ENCODE data around the gene NEDD4L.
"Not testable (repeated sequence)": the region's sequence is repeated elsewhere in the genome, so short reads cannot be mapped to it uniquely, and the experiment has no call there.

Gene NEDD4L

DNA sequence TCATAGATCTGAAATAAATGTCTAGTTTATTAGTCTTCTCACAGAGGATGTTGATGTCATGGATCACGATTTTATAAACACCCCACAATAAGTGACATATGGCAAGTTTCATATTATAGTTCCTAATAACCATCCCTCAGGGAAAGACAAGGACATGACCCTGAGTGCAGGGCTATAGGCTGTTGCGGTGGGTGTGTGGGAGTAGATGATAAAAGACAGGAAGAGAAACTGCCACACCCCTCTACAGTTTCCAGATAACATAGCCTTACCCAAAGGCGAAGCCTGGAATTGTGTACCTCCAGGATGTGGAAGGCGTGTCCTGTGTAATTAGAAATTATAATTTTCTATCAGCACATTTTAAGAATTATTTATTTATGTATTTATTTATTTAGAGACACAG is 2.4 kb upstream of the NEDD4L start:
- Histone ChIP-seq H3K36me3 (ENCODE audit: insufficient read depth, low read length) (no peaks in the 10 kb centered on the region), H3K9ac (ENCODE audit: low read depth, low read length) (no peak overlapping the region), H3K9me3 (ENCODE audit: control insufficient read depth, insufficient read depth, low read length) (no peaks in the 10 kb centered on the region), H3K4me1 (ENCODE audit: insufficient read depth, low read length) (peaks cover 4% of the 10 kb centered on the region)

DNA sequence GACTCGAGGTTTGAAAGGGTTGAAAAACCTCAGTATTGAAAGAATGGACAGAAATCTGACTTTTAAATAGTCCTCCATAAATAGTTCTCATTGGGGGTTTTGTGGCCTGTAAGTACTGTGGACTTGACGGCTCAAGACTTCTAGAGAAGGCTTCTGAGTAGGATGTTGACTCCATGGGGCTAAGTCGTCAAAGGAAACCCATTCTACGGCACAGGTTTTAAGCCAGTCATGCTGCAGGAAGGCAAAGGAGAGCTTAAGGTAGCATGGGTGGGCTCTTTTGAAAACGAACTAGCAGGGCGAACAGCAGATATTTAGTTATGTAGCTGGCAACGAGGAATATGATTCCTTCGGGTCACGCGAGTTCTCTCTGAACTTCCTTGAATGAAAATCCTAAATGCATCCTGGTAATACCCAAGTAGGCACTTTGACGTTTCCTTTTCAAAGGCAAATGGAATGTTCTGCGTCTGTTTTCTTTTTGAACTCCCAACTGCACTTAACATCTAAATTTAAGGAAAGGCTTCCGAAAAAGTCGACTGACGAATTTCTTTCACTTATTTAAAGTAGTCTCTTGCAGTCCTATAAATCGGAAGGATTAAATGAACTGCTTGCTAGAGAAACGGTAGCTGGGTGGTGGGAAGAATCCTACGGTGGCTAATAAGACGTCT is 1.1 kb upstream of the NEDD4L start:
- Histone ChIP-seq H3K9ac (ENCODE audit: low read depth, low read length) (peak overlapping the region; percentile 87; the same call in 1 of the 2 replicates), H3K4me1 (ENCODE audit: insufficient read depth, low read length) (peaks cover 14% of the 10 kb centered on the region), H3K36me3 (ENCODE audit: insufficient read depth, low read length) (no peaks in the 10 kb centered on the region), H3K9me3 (ENCODE audit: control insufficient read depth, insufficient read depth, low read length) (no peaks in the 10 kb centered on the region)

DNA sequence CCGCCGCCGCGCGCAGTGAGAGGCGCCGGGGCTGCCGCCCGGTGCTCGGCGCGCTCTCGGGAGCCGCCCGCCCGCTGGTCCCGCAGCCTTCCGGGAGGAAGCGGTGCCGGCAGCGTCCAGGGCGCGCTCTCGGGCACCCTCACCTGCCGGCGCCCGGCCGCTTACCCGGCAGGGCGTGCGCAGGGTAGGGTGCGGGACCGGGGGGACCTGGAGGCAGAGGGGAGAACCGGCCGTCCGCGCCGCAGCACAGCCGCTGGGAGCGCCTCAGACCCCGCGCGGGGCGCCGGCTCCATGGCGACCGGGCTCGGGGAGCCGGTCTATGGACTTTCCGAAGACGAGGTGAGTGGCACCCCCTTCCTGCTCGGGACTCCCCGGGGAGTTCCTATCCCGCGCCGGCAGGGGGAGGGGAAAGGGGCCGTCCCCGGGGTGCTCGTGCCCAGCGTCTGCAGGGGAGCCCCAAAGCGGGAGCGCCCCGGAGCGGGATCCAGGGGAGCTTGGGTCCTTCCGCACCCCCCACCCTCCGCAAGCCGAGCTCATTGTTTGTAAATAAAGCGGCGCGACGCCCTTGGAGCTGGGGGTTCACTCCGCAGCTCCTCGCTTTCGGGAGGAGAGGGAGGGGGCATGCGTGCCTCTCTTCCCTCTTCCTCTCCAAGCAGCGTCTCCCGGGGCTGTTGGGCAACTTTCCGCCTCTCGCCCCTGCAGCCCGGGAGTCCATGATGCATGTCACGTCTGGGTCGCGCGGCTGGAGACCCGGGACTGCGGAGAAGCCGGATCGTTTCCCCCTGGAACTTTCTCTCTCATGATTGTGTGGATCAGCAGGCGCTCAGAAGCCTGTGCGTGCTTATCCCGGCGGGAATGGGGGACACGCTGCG is 580 bp downstream of the NEDD4L start:
- Histone ChIP-seq H3K4me1 (ENCODE audit: insufficient read depth, low read length) (peaks cover 14% of the 10 kb centered on the region), H3K9me3 (ENCODE audit: control insufficient read depth, insufficient read depth, low read length) (no peaks in the 10 kb centered on the region), H3K36me3 (ENCODE audit: insufficient read depth, low read length) (no peaks in the 10 kb centered on the region), H3K9ac (ENCODE audit: low read depth, low read length) (peak overlapping the region; percentile 87)

DNA sequence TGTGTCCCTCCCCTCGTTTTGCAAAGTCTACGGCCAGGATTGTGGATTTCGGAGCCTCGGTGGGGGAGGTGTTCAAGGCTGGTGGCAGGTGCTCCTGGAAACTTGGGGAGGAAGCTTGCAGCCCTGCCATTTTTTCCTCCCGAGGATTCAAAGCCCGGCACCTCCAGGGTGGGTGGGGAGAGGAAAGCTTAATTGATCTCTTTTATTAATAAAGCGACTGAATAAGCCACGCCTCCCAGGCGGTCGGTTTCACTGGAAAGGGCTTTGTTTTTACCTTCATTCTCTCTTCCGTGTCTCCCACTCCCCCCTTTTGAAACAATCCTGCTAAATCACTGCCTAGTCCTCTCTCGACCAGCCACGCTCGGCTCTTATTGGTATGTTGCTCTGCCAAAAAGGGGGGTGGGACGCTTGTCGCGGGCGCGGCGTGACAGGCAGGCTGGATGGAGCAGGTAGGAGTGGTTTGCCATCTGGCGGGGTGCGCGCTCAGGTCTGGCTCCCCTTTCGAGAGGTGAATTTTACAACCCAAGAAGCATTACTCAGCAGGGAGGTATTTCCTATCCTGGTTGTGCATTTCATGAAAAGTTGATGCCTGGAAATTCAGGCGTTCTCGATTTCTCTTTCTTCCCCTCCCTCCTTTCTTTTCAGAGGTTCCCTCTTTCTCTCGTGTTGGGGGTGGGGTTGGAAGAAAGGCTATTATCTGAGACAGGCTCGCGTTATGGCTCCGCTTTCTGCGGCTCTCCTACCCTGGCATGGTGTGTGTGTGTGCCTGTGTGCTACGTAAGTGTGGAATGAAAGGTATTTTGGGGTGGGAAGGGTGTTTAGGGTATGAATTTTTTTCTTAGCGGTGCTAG is 1.4 kb downstream of the NEDD4L start:
- peaks cover 14% of the 10 kb centered on the region for H3K4me1 ChIP-seq (ENCODE audit: insufficient read depth, low read length)
- H3K36me3 ChIP-seq (ENCODE audit: insufficient read depth, low read length) = no peaks in the 10 kb centered on the region
- peak overlapping the region; percentile 87 for H3K9ac ChIP-seq (ENCODE audit: low read depth, low read length)
- H3K9me3 ChIP-seq (ENCODE audit: control insufficient read depth, insufficient read depth, low read length) = no peaks in the 10 kb centered on the region

DNA sequence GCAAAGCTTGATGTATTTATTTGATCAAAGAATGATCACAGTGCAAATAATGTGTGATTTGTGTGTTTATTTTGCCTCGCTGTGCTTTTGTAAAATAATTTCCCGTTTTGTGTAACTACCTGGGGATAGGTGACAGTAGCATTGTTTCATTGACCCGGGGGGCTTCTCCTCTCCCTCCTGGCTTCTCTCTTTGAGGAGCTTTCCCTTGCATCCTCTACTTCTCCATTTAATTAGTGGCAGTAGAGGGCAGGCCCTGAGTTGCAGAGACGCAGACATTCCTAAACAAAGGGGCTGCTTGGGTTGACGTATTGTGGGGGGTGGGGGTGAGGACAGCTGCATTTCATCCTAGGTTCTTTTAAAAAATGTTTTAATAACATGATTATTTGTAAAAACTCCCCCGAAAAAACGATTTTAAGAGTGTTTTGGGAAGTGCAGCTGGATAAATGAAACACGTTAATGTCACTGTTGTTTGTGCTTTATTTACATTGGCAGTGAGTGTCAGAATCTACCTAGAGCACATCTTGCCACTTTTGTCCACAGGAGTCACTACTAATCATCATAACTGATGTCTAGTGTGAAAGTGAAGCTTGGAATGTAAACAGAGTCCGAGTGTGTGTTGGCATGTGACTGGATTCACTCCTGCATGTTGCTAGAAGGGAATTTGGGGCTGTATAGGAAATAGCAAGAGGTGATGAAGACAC is 2.2 kb downstream of the NEDD4L start:
- Histone ChIP-seq H3K36me3 (ENCODE audit: insufficient read depth, low read length) (no peaks in the 10 kb centered on the region), H3K9me3 (ENCODE audit: control insufficient read depth, insufficient read depth, low read length) (no peaks in the 10 kb centered on the region), H3K9ac (ENCODE audit: low read depth, low read length) (peak overlapping the region; percentile 87), H3K4me1 (ENCODE audit: insufficient read depth, low read length) (peaks cover 14% of the 10 kb centered on the region)

DNA sequence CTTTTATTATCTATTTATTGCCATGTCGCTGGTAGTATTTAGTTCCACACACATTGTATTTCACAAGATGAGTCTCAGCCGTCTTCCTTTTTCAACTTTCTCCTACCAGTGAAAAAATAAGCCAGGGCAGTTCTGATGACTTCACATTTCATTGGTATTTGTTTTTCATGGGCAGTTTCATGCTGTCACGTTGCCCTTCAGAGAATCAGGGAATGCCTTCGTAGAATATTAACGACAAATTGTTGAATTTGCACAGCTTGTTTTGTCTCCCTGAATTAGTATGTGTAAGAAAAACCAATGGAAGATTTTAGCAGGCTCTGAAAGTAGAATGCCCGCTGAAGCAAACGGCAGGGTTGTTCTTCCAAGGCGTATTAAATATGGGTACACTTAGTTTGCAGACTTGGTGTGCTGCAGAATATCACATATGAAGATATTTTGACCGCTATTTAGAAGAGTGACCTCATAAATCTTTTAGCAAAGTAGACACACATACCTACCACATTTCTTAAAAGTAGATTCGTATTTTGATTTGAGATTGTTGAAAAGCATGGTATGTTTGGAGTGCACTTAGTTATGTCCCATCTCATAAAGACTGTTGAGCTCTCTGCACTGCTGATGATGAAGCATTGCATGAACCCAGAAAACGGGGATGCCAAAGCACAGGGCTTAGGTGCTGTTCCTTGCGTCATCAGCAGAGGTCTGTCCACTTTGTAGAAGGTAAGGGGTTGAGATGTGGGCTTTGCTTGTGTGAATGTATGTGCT is 2.9 kb downstream of the NEDD4L start:
- H3K9me3 ChIP-seq (ENCODE audit: control insufficient read depth, insufficient read depth, low read length) = no peaks in the 10 kb centered on the region
- H3K4me1 ChIP-seq (ENCODE audit: insufficient read depth, low read length) = peaks cover 14% of the 10 kb centered on the region
- H3K36me3 ChIP-seq (ENCODE audit: insufficient read depth, low read length) = no peaks in the 10 kb centered on the region
- H3K9ac ChIP-seq (ENCODE audit: low read depth, low read length) = peak overlapping the region; percentile 87

DNA sequence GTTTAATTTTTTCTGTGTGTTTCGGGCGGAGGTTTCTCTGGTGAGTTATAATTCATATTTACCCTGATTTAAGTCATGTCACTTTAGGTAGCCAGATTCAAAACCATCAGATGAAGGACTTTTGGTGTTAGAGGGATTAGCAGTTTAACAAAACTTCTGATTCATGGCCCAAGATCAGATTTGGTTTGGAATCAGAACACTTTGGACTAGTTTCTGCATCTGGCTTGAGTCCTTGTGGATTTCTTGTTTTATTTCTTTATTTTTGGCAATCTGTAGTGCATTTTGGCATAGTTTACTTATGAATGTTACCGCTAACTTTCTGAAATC is 3.5 kb downstream of the NEDD4L start:
- Histone ChIP-seq H3K9ac (ENCODE audit: low read depth, low read length) (no peak overlapping the region), H3K4me1 (ENCODE audit: insufficient read depth, low read length) (peaks cover 14% of the 10 kb centered on the region), H3K36me3 (ENCODE audit: insufficient read depth, low read length) (no peaks in the 10 kb centered on the region), H3K9me3 (ENCODE audit: control insufficient read depth, insufficient read depth, low read length) (no peaks in the 10 kb centered on the region)

DNA sequence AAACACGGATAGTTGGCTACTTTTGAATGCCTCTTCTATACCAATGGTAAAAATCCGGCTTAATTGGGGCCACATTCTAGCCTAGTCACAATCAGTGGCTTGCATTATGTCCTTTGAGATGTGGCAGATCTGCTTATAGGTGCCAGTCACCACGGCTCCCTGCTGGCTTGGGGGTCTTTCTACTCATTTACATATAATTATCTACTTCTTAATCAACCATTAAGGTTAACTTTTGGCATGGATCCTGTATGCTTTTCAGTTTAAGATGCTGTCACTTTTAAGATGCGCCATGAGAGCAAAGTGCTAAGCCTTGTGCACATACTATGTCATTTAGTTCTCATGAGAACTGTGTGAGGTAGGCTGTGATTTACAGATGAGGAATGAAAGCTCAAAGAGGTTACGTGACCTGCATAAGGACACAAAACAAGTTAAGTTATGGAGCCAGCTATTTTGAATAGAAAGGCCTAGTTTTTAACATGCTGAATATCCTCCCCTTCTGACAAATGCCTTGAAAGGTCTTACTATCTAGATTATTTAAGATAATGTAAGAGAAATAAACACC is 4.1 kb downstream of the NEDD4L start:
- Histone ChIP-seq H3K9ac (ENCODE audit: low read depth, low read length) (no peak overlapping the region), H3K9me3 (ENCODE audit: control insufficient read depth, insufficient read depth, low read length) (no peaks in the 10 kb centered on the region), H3K4me1 (ENCODE audit: insufficient read depth, low read length) (peaks cover 14% of the 10 kb centered on the region), H3K36me3 (ENCODE audit: insufficient read depth, low read length) (no peaks in the 10 kb centered on the region)

DNA sequence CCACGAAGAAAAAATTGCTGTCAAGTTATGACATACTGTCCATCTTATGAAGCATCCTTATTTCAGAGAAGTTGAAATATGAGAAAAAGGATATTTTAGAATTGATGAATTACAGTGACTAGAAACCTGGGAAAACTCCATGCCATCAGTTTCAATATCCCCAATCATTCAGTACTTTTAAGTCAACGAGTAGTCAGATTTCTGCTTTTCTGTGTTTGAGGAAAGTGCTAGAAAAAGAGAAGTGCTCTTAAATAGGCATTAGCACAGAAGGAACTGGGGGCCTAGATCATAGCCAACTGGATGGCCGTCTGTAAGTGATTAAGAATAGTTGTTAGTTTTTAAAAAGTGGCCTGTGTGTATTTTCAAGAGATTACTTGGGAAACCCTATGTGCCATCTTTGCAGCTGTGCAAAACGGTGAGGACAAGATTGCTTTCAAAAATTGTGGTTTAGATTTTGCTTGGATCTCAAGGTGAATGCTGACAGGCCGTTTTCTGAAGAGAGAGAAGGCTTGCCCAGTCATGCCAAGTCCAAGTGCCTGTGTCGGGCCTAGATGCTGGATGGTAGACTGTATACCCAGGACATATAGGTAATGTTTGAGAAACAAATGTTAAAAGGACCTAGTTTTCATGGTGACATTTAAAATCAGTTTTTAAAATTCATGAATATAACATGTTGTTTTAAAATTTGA is 5.1 kb downstream of the NEDD4L start:
- Histone ChIP-seq H3K4me1 (ENCODE audit: insufficient read depth, low read length) (peaks cover 16% of the 10 kb centered on the region), H3K9ac (ENCODE audit: low read depth, low read length) (no peak overlapping the region), H3K9me3 (ENCODE audit: control insufficient read depth, insufficient read depth, low read length) (no peaks in the 10 kb centered on the region), H3K36me3 (ENCODE audit: insufficient read depth, low read length) (no peaks in the 10 kb centered on the region)

DNA sequence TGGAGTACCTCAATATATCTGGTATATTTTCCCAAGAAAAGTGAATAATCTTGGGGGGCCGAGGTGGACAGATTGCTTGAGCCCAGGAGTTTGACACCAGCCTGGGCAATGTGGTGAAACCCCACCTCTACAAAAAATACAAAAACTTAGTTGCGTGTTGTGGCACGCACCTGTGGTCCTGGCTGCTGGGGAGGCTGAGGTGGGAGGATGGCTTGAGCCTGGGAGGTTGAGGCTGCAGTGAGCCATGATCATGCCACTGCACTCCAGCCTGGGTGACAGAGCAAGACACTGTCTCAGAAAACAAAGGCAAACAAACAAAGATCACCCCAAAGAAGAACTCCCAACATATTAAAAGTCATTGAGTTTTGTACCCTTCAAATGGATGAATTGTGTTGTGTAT is 6.9 kb downstream of the NEDD4L start:
- not testable (repeated sequence) for H3K9ac ChIP-seq (ENCODE audit: low read depth, low read length); H3K36me3 ChIP-seq (ENCODE audit: insufficient read depth, low read length); H3K9me3 ChIP-seq (ENCODE audit: control insufficient read depth, insufficient read depth, low read length)
- H3K4me1 ChIP-seq (ENCODE audit: insufficient read depth, low read length) = peaks cover 21% of the 10 kb centered on the region

DNA sequence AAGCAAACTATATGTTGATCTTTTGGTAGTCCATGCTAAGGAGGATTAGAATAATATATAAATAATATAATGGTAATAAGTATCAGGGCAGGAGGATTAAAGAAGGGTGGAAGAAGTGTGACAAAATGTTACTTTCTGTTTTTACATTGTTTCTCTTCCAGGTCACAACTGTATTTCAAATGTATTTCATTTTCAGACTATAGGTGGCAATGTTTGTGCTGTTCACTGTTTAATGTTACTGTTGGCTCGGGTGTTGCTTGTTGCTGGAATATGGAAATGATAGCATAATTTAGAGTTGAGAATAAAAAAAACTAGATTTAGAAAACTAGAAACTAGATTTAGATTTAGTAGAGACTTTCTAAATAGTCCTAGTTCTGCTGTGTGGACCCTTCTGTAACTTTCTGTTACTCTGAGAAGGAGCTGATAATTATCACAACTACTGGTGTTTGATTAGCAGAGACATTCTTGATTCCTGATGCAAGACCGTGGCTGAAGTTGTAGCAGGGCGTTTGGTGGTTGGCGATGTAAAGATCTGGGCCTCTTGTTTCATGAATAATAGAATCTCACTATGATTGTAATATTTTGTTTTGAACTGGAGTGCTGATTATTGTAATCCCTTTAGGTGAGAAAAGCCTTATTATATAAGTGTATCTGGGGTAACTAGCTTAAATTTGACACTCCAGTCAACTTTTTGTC is 7.9 kb downstream of the NEDD4L start:
- Histone ChIP-seq H3K4me1 (ENCODE audit: insufficient read depth, low read length) (peaks cover 15% of the 10 kb centered on the region; the same call in 1 of the 2 replicates), H3K9me3 (ENCODE audit: control insufficient read depth, insufficient read depth, low read length) (no peaks in the 10 kb centered on the region), H3K9ac (ENCODE audit: low read depth, low read length) (no peak overlapping the region), H3K36me3 (ENCODE audit: insufficient read depth, low read length) (no peaks in the 10 kb centered on the region)

DNA sequence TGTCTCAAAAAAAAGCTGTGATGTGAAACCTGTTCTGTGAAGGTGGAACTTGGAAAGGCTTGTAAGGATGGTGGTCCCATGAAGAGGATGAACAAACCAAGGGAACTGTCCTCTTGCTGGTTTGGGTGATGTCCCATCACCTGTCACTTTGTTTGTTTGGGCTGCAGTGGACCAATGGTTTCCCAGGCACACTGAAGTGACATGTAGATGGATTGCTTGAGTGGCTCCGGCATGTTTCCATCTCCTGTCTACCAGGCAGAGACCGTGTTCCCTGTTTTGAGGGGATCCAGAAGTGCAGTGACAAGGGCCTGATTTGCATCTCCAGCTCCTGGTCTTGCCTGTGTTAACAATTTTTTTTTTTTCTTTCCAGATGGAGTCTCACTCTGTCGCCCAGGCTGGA is 8.9 kb downstream of the NEDD4L start:
- H3K4me1 ChIP-seq (ENCODE audit: insufficient read depth, low read length) = peaks cover 7% of the 10 kb centered on the region; the same call in 1 of the 2 replicates
- H3K36me3 ChIP-seq (ENCODE audit: insufficient read depth, low read length) = no peaks in the 10 kb centered on the region
- H3K9me3 ChIP-seq (ENCODE audit: control insufficient read depth, insufficient read depth, low read length) = no peaks in the 10 kb centered on the region
- no peak overlapping the region for H3K9ac ChIP-seq (ENCODE audit: low read depth, low read length)

Data from ES-I3 (cell line).